Activated CD4-positive, alpha-beta T cell treated with anti-CD3 and anti-CD28 coated beads for 36 hours (primary cell): Measurements from ENCODE around the gene NPAS2. TPM values are rescaled to one million over a fixed set of nuclear protein-coding genes. Genes with fewer than 3 reads are reported as not detected.

Experiments
- ATAC-seq: fragments of 200-7000 bp; cut with Tn5 transposase; one replicate; pipeline ENCODE4 v1.10.0; 2021; ENCODE audit warnings: mild to moderate bottlenecking, moderate library complexity
- CTCF ChIA-PET: fragments of 350-600 bp; sonication (Branson Sonifier 250); formaldehyde crosslinking; loops from one replicate; lab custom pipeline; 2021; ENCODE audit warnings: antibody characterized with exemption; lab: Charles Lee
- POLR2A ChIA-PET: fragments of 350-600 bp; sonication (Branson Sonifier 250); formaldehyde crosslinking; loops from one replicate; lab custom pipeline; 2021; ENCODE audit warnings: antibody characterized with exemption, inconsistent platforms; lab: Charles Lee
- DNase-seq: peaks from one replicate; pipeline ENCODE4 v3.0.0-alpha.2; 2020
- H3K27ac Mint-ChIP-seq: one replicate; pipeline ENCODE4 v1.8.0; 2021; ENCODE audit warnings: mixed read lengths
- H3K27me3 Mint-ChIP-seq: one replicate; pipeline ENCODE4 v1.8.0; 2021; ENCODE audit warnings: mixed read lengths
- H3K36me3 Mint-ChIP-seq: one replicate; pipeline ENCODE4 v1.8.0; 2021; ENCODE audit warnings: low read depth, mixed read lengths
- H3K4me1 Mint-ChIP-seq: one replicate; pipeline ENCODE4 v1.8.0; 2021; ENCODE audit warnings: mixed read lengths
- H3K4me3 Mint-ChIP-seq: one replicate; pipeline ENCODE4 v1.8.0; 2021; ENCODE audit warnings: mild to moderate bottlenecking, moderate library complexity, mixed read lengths
- H3K9me3 Mint-ChIP-seq: one replicate; pipeline ENCODE4 v1.8.0; 2021; ENCODE audit warnings: low read depth, mixed read lengths
- intact Hi-C, 2 experiments: fragments of 100-400 bp; cut with DNase I in 1 of 2; cut with micrococcal nuclease in 1 of 2; formaldehyde crosslinking; loops; one replicate each; pipeline versions ENCODE4 v1.14.2 to v1.15.1; 2022 to 2024; cut with DNase I, micrococcal nuclease
- total RNA-seq, 2 experiments: library from RNA; stranded (reverse); gene quantifications; one replicate each; pipeline ENCODE4 v1.2.3, GENCODE V29; 2021

Gene NPAS2
- total RNA-seq, 2 experiments from 2014 or later = 7.7 to 12.0 TPM

DNA sequence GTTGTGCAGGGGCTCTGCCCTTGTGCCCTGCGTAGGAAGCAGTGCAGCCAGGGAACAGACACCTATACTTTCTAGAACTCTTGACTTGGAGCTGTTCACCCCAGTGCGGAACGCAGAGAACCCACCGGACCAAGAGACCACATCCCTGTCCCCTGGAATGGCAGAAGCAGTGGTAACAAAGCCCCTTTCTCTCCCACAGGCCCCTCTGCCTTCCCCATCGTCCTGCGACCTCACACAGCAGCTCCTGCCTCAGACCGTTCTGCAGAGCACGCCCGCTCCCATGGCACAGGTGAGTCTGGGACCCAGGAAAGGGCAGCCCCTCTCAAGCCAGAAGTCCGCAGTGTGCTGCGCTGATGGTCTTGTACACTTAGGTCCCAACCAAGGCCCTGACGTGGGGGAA, 157.6 kb downstream of the NPAS2 start:
- Mint-ChIP-seq H3K4me3 (no peak overlapping the region), H3K27ac (no peak overlapping the region), H3K27me3 (no peaks in the 10 kb centered on the region), H3K9me3 (no peaks in the 10 kb centered on the region), H3K36me3 (no peaks in the 10 kb centered on the region), H3K4me1 (no peaks in the 10 kb centered on the region)
- DNase-seq (no peak), ATAC-seq (no peak)
- intact Hi-C loops = no loop called here
- ChIA-PET CTCF (no interaction called here), POLR2A (no interaction called here)

DNA sequence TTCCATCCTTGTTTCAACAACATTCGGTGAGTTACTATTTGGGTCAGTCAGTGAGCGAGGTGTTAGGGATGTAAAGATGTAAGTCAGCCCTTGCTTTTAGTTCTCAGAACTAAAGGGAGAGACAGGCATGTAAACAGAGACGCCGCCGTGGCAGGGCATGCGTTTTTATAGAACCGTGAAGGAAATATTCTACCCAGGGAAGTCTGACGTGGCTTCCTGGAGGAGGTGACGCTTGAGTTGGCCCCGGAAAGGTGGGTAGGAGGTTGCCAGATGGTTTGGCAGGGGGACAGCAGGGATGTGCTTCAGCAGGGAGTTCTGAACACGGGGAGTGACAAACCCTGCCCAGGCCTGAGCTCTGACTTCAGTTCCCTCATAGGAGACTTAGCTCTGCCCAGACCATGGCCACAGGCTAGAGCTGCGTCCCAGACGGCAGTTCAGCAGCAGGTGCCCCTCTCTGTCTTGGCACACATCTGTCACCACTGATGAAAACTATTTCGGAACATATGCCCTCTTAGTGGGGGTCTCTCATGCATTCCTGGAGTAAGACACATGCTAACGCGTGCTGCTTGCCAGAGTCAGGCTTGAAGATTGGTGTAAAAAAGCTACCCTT, 158.7 kb downstream of the NPAS2 start:
- Mint-ChIP-seq H3K9me3 (no peaks in the 10 kb centered on the region), H3K27ac (no peak overlapping the region), H3K4me3 (no peak overlapping the region), H3K27me3 (no peaks in the 10 kb centered on the region), H3K4me1 (no peaks in the 10 kb centered on the region), H3K36me3 (no peaks in the 10 kb centered on the region)
- ChIA-PET POLR2A (interaction anchor here (1.0 kb wide), 1 partner anchor 9 kb away, joined by 3 read pairs; no protein-coding TSS in a partner anchor), CTCF (interaction anchor here (0.6 to 0.7 kb wide), 3 partner anchors 16 to 370 kb away, joined by 3 to 4 read pairs (median 3); no protein-coding TSS in a partner anchor)
- intact Hi-C loops = no loop called here
- ATAC-seq (no peak), DNase-seq (no peak)

DNA sequence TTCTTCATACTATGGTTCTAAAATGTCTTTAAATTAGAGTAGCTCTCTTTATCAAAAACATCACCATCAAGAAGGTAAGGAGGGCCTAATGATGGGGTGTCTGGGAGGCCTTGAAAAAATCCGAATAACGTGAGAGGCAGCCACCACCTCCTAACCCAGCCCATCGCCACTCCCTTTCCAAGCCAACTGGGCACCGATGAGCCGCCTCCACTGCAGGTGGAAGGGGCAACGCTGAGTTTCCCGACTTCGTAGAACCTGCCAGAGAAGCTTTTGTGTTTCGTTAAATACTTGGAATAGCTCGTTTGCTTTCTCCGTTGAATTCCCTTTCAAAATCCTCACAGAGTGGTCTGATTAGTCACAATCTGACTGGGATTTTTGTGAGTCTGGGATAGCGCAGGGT, 160.1 kb downstream of the NPAS2 start:
- no peak for ATAC-seq
- Mint-ChIP-seq H3K4me1 (peaks cover 2% of the 10 kb centered on the region), H3K36me3 (no peaks in the 10 kb centered on the region), H3K27me3 (peaks cover 2% of the 10 kb centered on the region), H3K4me3 (no peak overlapping the region), H3K9me3 (no peaks in the 10 kb centered on the region), H3K27ac (no peak overlapping the region)
- intact Hi-C loops = loop anchor here (10.0 kb wide), 2 partner anchors 165 to 555 kb away; no protein-coding TSS in a partner anchor
- DNase-seq = no peak
- ChIA-PET POLR2A (no interaction called here), CTCF (interaction anchor here (1.1 kb wide), 1 partner anchor 374 kb away, joined by 5 read pairs; no protein-coding TSS in a partner anchor)

DNA sequence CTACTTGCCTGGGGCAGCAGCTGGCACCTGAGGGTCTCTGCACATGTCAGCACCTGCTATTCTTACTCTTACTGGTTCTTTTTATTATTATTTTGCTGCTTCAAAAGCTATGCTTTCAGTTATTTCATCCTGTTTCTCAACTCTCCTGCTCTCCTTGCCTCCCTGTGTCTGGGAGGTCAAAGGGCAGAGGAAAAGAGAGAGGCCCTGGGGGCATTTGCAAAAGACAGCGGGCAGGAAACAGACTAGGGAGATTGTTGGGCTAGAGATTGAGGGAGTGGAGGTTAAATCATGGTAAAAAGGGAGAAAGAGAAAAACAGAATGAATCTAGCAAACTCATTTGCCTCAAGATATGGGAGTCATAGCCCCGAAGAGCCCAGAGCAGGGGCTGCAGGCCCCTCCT, 161.1 kb downstream of the NPAS2 start:
- ChIA-PET POLR2A (no interaction called here), CTCF (interaction anchor here (2.0 kb wide), 1 partner anchor 250 kb away, joined by 7 read pairs; no protein-coding TSS in a partner anchor)
- DNase-seq (no peak), ATAC-seq (no peak)
- H3K4me1 Mint-ChIP-seq = peaks cover 2% of the 10 kb centered on the region
- no peaks in the 10 kb centered on the region for H3K9me3 Mint-ChIP-seq
- H3K36me3 Mint-ChIP-seq = no peaks in the 10 kb centered on the region
- peaks cover 2% of the 10 kb centered on the region for H3K27me3 Mint-ChIP-seq
- no peak overlapping the region for H3K4me3 Mint-ChIP-seq
- peak overlapping the region; percentile 61 for H3K27ac Mint-ChIP-seq
- intact Hi-C loops = loop anchor here (10.0 kb wide), 2 partner anchors 166 to 556 kb away; no protein-coding TSS in a partner anchor

DNA sequence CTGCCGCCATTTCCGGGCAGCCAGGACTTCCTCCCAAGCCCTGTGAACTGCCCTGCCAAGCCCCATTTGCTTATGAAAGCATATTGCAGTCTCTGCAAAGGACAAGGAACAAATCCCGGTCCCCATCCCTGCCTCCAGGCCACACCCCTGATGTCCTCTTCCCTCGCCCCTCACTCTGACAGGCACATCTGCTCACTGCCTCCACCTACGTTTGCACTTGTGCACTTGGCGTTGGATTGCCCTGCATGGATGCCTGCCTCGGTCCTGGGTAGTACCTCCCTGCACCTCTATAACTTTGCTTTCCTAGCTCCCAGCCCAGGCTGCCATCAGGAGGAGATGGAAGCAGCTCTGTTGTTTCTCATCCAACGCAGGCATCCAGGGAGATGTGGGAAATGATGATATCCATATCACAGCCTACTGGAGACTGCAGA, 162.5 kb downstream of the NPAS2 start:
- peaks cover 2% of the 10 kb centered on the region for H3K27me3 Mint-ChIP-seq
- intact Hi-C loops = loop anchor here (10.0 kb wide), 2 partner anchors 168 to 558 kb away; no protein-coding TSS in a partner anchor
- ATAC-seq (no peak), DNase-seq (no peak)
- H3K4me3 Mint-ChIP-seq = no peak overlapping the region
- ChIA-PET POLR2A (no interaction called here), CTCF (interaction anchor here (0.9 to 2.1 kb wide), 5 partner anchors 26 to 376 kb away, joined by 3 to 11 read pairs (median 7); no protein-coding TSS in a partner anchor)
- H3K9me3 Mint-ChIP-seq = no peaks in the 10 kb centered on the region
- no peak overlapping the region for H3K27ac Mint-ChIP-seq
- peaks cover 2% of the 10 kb centered on the region for H3K4me1 Mint-ChIP-seq
- H3K36me3 Mint-ChIP-seq = no peaks in the 10 kb centered on the region

DNA sequence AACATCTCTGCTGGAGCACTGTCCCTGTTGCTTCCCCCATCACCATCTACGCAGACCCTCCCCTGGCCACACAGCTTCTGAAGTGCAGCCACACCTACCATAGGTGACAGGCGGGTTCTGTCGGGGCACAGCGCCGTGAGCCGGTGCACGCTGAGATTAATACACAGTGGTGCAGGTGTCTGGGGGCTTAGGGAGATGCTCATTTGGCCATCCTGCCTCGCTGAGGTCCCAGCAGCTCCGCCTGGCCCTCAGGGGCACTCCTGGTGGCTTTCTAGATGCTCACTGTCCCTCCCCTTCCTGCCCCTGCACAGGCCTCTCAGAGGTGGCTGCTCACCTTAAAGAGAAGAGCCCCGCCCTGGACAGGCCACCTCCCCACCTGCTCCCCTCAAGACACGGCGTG, 163.3 kb downstream of the NPAS2 start:
- H3K27me3 Mint-ChIP-seq = peaks cover 2% of the 10 kb centered on the region
- no peaks in the 10 kb centered on the region for H3K36me3 Mint-ChIP-seq
- POLR2A ChIA-PET = no interaction called here
- no peaks in the 10 kb centered on the region for H3K9me3 Mint-ChIP-seq
- ATAC-seq (no peak), DNase-seq (no peak)
- no peak overlapping the region for H3K27ac Mint-ChIP-seq
- no peak overlapping the region for H3K4me3 Mint-ChIP-seq
- CTCF ChIA-PET = interaction anchor here (0.7 to 2.1 kb wide), 5 partner anchors 27 to 376 kb away, joined by 3 to 11 read pairs (median 7); no protein-coding TSS in a partner anchor
- intact Hi-C loops = loop anchor here (10.0 kb wide), 2 partner anchors 168 to 558 kb away; no protein-coding TSS in a partner anchor
- H3K4me1 Mint-ChIP-seq = peaks cover 2% of the 10 kb centered on the region

DNA sequence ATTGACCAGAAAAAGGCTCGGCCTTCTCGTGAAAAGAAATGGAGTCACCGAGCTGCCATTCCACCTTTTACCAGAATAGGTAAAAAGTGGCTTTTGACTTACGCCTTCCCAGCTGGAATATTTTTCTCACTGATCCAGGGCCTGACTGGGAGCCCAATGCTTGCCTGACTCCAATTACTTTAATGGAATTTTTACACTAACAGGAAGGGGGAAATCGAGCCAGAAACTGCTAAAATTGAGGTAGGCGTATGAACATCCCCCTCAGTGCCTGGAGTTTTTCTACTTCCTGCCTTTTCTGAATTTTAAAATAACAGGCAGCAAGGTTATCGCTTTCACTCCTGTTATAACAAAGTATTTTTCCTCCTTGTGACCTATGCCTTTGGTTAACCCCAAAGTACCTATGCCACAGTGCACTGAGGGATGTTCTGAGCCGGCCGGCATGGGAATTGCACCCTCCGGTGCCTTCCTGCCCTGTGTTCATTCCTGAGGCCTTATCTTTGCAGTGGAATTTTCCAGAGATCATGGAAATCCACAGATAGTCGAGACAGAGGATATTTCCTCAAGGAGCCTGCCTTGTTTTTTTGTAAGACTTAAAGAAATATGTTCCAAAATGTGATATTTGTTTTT, 163.9 kb downstream of the NPAS2 start:
- peaks cover 2% of the 10 kb centered on the region for H3K4me1 Mint-ChIP-seq
- H3K4me3 Mint-ChIP-seq = no peak overlapping the region
- H3K27ac Mint-ChIP-seq = no peak overlapping the region
- ChIA-PET POLR2A (no interaction called here), CTCF (interaction anchor here (0.6 to 2.1 kb wide), 4 partner anchors 224 to 377 kb away, joined by 3 to 11 read pairs (median 6); no protein-coding TSS in a partner anchor)
- no peaks in the 10 kb centered on the region for H3K36me3 Mint-ChIP-seq
- DNase-seq = no peak
- ATAC-seq = no peak
- intact Hi-C loops = loop anchor here (2.0 to 10.0 kb wide), 4 partner anchors 169 to 721 kb away; no protein-coding TSS in a partner anchor
- H3K9me3 Mint-ChIP-seq = no peaks in the 10 kb centered on the region
- peaks cover 2% of the 10 kb centered on the region for H3K27me3 Mint-ChIP-seq

DNA sequence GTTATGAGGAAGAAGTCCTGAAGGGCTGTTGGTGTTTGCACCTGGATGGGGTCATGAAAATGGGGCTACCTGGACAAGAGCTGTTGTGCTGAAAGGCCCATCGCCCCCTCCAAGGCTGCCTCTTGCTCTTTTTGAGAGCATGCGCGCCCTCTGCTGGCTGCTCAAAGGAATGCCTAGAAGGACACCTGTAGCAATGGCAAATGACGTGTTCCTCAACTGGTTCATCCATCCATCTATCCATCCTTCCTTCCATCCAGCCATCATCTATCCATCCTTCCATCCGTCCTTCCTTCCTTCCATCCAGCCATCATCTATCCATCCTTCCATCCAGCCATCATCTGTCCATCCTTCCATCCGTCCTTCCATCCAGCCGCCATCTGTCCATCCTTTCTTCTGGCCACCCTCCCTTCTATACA, 165.0 kb downstream of the NPAS2 start:
- Mint-ChIP-seq H3K27ac (no peak overlapping the region), H3K9me3 (no peaks in the 10 kb centered on the region), H3K36me3 (no peaks in the 10 kb centered on the region), H3K4me1 (peaks cover 2% of the 10 kb centered on the region), H3K4me3 (no peak overlapping the region), H3K27me3 (peaks cover 2% of the 10 kb centered on the region)
- DNase-seq = peak; percentile 89
- CTCF ChIA-PET = interaction anchor here (0.5 to 4.4 kb wide), 6 partner anchors 64 to 380 kb away, joined by 3 to 30 read pairs (median 9); no protein-coding TSS in a partner anchor
- POLR2A ChIA-PET = no interaction called here
- ATAC-seq = peak; percentile 85
- intact Hi-C loops = loop anchor here (1.0 to 10.0 kb wide), 7 partner anchors 170 to 722 kb away; no protein-coding TSS in a partner anchor

DNA sequence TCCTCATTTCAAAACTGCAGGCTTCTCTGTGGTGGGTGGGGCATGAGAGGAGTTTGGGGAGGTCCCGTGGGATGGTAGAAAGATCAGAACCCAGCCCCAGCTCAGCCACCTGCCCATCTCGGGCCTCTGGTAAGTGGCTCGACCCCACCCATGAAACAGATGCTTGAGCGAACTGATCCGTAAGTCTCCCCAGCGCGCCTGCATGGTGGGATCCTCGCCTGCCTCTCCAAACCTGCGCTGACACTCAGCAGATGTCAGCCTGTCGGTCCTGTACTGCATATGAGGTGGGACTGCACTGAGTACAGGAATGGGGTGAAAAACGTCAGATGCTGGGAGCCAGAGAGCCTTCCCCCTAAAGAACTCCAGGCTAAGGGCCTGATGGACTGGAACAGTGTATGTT, 166.2 kb downstream of the NPAS2 start:
- POLR2A ChIA-PET = no interaction called here

DNA sequence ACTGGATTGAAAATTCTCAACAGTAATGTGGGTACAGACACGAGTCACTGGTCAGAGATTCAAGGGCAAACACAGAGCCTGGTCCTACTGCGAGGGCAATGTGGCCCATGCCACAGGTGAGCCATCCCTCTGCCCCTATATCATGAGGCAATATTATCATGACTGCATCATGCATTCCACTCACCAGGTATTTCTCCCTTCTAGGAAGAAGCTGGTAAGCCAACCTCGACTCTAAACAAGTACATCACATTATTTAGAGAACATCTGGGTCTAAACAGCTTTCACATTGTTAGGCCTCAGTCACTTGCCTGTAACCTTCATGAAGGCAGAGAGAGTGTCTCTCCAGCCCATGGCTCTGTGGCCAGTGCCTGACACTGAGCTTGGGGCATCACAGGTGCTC, 167.6 kb downstream of the NPAS2 start:
- no peak for ATAC-seq
- H3K27me3 Mint-ChIP-seq = peaks cover 2% of the 10 kb centered on the region
- H3K4me1 Mint-ChIP-seq = peaks cover 4% of the 10 kb centered on the region
- CTCF ChIA-PET = interaction anchor here (0.6 to 4.4 kb wide), 5 partner anchors 256 to 393 kb away, joined by 3 to 30 read pairs (median 10); no protein-coding TSS in a partner anchor
- intact Hi-C loops = loop anchor here (10.0 kb wide), 2 partner anchors 173 to 563 kb away; no protein-coding TSS in a partner anchor
- no peak overlapping the region for H3K4me3 Mint-ChIP-seq
- H3K36me3 Mint-ChIP-seq = no peaks in the 10 kb centered on the region
- DNase-seq = no peak
- POLR2A ChIA-PET = interaction anchor here (1.2 kb wide), 1 partner anchor 9 kb away, joined by 3 read pairs; no protein-coding TSS in a partner anchor
- no peak overlapping the region for H3K27ac Mint-ChIP-seq
- H3K9me3 Mint-ChIP-seq = no peaks in the 10 kb centered on the region

More for the DNA sequence above, 166.2 kb downstream of the NPAS2 start:
- CTCF ChIA-PET = interaction anchor here (0.6 to 4.4 kb wide), 9 partner anchors 66 to 633 kb away, joined by 3 to 30 read pairs (median 5); no protein-coding TSS in a partner anchor
- Mint-ChIP-seq H3K4me3 (no peak overlapping the region), H3K4me1 (peaks cover 2% of the 10 kb centered on the region), H3K9me3 (no peaks in the 10 kb centered on the region), H3K36me3 (no peaks in the 10 kb centered on the region), H3K27me3 (peaks cover 2% of the 10 kb centered on the region), H3K27ac (no peak overlapping the region)
- no peak for DNase-seq
- ATAC-seq = no peak
- intact Hi-C loops = loop anchor here (10.0 kb wide), 2 partner anchors 171 to 561 kb away; no protein-coding TSS in a partner anchor

DNA sequence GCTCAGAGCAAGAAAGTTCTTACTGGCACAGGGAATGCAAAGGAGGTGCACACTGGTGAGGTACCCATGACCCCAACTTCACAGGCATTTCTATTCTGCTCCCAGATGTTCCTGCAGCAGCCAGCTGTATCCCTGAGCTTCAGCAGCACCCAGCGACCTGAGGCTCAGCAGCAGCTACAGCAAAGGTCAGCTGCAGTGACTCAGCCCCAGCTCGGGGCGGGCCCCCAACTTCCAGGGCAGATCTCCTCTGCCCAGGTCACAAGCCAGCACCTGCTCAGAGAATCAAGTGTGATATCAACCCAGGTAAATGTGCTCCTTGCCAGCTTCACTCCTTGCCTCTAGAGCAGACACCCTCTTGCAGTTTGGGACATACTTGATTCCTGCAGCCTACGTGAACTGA, 168.0 kb downstream of the NPAS2 start:
- no peak for ATAC-seq
- no peaks in the 10 kb centered on the region for H3K9me3 Mint-ChIP-seq
- ChIA-PET POLR2A (interaction anchor here (1.2 kb wide), 1 partner anchor 9 kb away, joined by 3 read pairs; no protein-coding TSS in a partner anchor), CTCF (interaction anchor here (0.6 to 4.4 kb wide), 5 partner anchors 256 to 393 kb away, joined by 3 to 30 read pairs (median 10); no protein-coding TSS in a partner anchor)
- H3K27me3 Mint-ChIP-seq = peaks cover 2% of the 10 kb centered on the region
- H3K36me3 Mint-ChIP-seq = no peaks in the 10 kb centered on the region
- H3K4me3 Mint-ChIP-seq = no peak overlapping the region
- peaks cover 5% of the 10 kb centered on the region for H3K4me1 Mint-ChIP-seq
- intact Hi-C loops = loop anchor here (10.0 kb wide), 2 partner anchors 173 to 563 kb away; no protein-coding TSS in a partner anchor
- no peak for DNase-seq
- no peak overlapping the region for H3K27ac Mint-ChIP-seq
